Measurements from ENCODE around the gene ARHGEF17.

DNA sequence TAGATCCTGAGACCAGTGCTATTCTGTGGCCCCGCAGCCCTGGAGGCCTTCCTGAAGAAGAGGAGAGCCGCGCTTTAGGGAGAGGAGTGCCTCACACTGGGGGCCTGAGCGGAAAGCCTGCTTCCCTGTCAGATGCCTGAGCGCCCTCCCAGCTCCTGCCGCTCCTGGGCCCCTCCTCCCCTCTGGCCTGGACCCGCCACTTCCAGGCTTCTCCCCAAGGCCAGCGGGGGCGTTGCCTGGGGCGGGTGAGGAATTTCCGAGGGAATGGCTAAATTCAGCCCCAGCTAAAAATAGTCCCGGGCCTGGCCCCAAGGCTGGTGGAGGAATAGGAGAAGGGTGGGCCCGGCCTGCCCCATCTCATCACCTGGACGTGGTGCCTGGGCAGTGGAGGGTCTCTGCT lies 15.4 kb downstream of the ARHGEF17 start:
- TF ChIP-seq POLR2A (IDR thresholded peaks at IDR 0.05; ENCODE audit: low read length) (no peak), GATA1 (IDR thresholded peaks at IDR 0.05; ENCODE audit: low read depth, low read length) (no peak)

Data from erythroblast (primary cell).